Measurements from ENCODE around the gene DFFA. TPM values are rescaled to one million over a fixed set of nuclear protein-coding genes. Genes with fewer than 3 reads are reported as not detected.

Gene DFFA
- total RNA-seq, 1 experiment from 2014 or later = 94.1 TPM

DNA sequence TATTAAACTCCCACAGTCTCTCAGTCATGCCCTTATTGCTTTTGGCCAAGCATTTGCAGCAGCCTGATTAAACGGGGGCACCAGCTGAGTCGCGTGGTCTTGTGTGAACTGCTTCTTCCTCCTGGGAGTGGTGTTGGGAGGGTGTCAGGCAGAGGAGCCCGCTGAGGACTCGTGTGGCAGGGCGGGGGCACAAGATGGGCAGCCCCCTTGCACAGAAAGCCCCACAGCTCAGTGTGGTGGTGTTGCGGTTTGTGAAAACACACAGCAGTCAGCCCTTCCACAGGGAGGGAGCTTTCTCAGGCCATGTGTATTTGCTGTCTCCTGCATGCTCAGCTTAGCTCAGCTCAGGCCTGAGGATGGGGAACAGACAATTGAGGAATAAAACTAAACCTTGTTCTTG, 24.8 kb upstream of the DFFA start:
- Histone ChIP-seq H2BK20ac (ENCODE audit: low read depth, low read length, poor library complexity, severe bottlenecking) (no peak overlapping the region), H3K79me1 (ENCODE audit: insufficient read depth, low read depth, low read length, poor library complexity, severe bottlenecking) (peaks cover 9% of the 10 kb centered on the region), H2BK120ac (ENCODE audit: low read depth, low read length, poor library complexity, severe bottlenecking) (no peak overlapping the region), H3K4me1 (ENCODE audit: insufficient read depth, low read length) (no peaks in the 10 kb centered on the region), H4K8ac (replicated peaks; ENCODE audit: insufficient read length, low read depth, low read length) (no peak overlapping the region), H2AFZ (ENCODE audit: low read length) (no peak overlapping the region), H3K79me2 (ENCODE audit: insufficient read depth, low read length) (peaks cover 2% of the 10 kb centered on the region; the same call in 1 of the 2 replicates), H4K91ac (ENCODE audit: insufficient read length, low read depth, low read length) (no peak overlapping the region), H2BK5ac (ENCODE audit: insufficient read length, low read length) (no peak overlapping the region), H3K18ac (ENCODE audit: insufficient read length, low read depth, low read length) (no peak overlapping the region), H3K27me3 (ENCODE audit: insufficient read depth, low read length) (no peaks in the 10 kb centered on the region), H3K27ac (ENCODE audit: insufficient read length, low read depth, low read length) (no peak overlapping the region), H3K56ac (ENCODE audit: insufficient read length, low read depth, low read length) (no peak overlapping the region), H3T11ph (ENCODE audit: low read length) (no peak overlapping the region), H3K9ac (ENCODE audit: extremely low read depth, insufficient read length, low read length) (no peak overlapping the region), H3K14ac (ENCODE audit: insufficient read depth, low read length) (no peak overlapping the region), H3K4me2 (ENCODE audit: insufficient read depth, insufficient read length, low read length) (no peak overlapping the region), H2AK5ac (ENCODE audit: insufficient read length, low read length) (no peak overlapping the region), H3K9me3 (ENCODE audit: control insufficient read depth, low read depth, low read length) (no peaks in the 10 kb centered on the region), H4K20me1 (ENCODE audit: control insufficient read depth, insufficient read depth, insufficient read length) (peaks cover 4% of the 10 kb centered on the region), H2BK15ac (ENCODE audit: low read depth, low read length) (no peak overlapping the region), H3K4ac (ENCODE audit: low read depth, low read length) (no peak overlapping the region), H2BK12ac (ENCODE audit: insufficient read length, low read depth, low read length) (no peak overlapping the region), H3K23me2 (ENCODE audit: insufficient read length, low read depth, low read length, poor library complexity, severe bottlenecking) (no peaks in the 10 kb centered on the region), H4K5ac (ENCODE audit: insufficient read length, low read depth, low read length) (no peak overlapping the region), H3K23ac (ENCODE audit: insufficient read length, low read depth, low read length) (no peak overlapping the region)
- Mint-ChIP-seq H3K9me3 (no peaks in the 10 kb centered on the region), H3K27me3 (ENCODE audit: low read depth) (no peaks in the 10 kb centered on the region), H3K27ac (no peak overlapping the region), H3K4me1 (peaks cover 19 to 20% of the 10 kb centered on the region in 2 experiments), H3K36me3 (ENCODE audit: insufficient read depth in 1 of 3, low read depth in 3 of 3) (peaks cover 1 to 8% (median 5%) of the 10 kb centered on the region in 3 experiments; a peak in 2 of 7 replicates), H3K4me3 (no peak overlapping the region)
- TF ChIP-seq, protein P1, sequence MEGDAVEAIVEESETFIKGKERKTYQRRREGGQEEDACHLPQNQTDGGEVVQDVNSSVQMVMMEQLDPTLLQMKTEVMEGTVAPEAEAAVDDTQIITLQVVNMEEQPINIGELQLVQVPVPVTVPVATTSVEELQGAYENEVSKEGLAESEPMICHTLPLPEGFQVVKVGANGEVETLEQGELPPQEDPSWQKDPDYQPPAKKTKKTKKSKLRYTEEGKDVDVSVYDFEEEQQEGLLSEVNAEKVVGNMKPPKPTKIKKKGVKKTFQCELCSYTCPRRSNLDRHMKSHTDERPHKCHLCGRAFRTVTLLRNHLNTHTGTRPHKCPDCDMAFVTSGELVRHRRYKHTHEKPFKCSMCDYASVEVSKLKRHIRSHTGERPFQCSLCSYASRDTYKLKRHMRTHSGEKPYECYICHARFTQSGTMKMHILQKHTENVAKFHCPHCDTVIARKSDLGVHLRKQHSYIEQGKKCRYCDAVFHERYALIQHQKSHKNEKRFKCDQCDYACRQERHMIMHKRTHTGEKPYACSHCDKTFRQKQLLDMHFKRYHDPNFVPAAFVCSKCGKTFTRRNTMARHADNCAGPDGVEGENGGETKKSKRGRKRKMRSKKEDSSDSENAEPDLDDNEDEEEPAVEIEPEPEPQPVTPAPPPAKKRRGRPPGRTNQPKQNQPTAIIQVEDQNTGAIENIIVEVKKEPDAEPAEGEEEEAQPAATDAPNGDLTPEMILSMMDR (conservative IDR thresholded peaks at IDR 0.05) = no peak
- DNase-seq = no peak
- WGBS (ENCODE audit: extremely low coverage, insufficient read length, low lambda C conversion rate) = no CpG with 5 or more reads among the region's 7 CpGs
